SKM-1 treated with dmso at 0.1 percent for 144 hours (cell line): ENCODE results near the gene FAM83C.

Experiments used
- DNase-seq: peaks from one replicate; lab custom pipeline; 2025; ENCODE audit not compliant: unreplicated experiment; lab: John Stamatoyannopoulos, UW

Gene FAM83C

GRCh38 chr20:35237486-35237885 lies 54.7 kb downstream of the FAM83C start:
- DNase-seq = no peak

- DNase-seq = no peak
Measured at GRCh38 chr20:35235881-35236280, 56.3 kb downstream of the FAM83C start.
